Stimulated activated CD8-positive, alpha-beta memory T cell treated with anti-CD3 and anti-CD28 coated beads, Interleukin-2, amount 100 ng/mL, for 1 hour (primary cell): Measurements from ENCODE around the gene TRABD.

Source experiments
- DNase-seq, 2 donors: peaks; one replicate each; pipeline ENCODE4 v3.0.0-alpha.2; 2020; ENCODE audit warnings: low read depth in 2 of 2

The TRABD gene

DNA sequence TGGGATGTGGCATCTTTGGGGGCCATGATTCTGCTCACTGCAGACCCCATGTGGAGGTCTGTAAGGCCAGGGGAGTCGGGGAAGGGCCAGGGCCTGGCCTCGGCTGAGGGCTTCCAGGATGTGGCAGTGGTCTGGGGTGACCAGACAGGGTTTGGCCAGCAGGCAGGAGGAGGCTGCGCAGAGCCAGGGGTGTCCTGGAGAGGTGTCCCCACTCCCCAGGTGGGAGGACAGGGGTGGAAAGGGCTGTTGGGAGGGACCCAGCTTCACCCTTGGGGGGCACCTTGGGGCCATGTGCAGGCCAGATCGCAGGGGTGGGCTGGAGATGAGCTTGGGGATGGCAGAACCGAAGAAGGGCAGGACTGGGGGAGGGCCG lies 11.7 kb upstream of the TRABD start:
- DNase-seq, result no peak

DNA sequence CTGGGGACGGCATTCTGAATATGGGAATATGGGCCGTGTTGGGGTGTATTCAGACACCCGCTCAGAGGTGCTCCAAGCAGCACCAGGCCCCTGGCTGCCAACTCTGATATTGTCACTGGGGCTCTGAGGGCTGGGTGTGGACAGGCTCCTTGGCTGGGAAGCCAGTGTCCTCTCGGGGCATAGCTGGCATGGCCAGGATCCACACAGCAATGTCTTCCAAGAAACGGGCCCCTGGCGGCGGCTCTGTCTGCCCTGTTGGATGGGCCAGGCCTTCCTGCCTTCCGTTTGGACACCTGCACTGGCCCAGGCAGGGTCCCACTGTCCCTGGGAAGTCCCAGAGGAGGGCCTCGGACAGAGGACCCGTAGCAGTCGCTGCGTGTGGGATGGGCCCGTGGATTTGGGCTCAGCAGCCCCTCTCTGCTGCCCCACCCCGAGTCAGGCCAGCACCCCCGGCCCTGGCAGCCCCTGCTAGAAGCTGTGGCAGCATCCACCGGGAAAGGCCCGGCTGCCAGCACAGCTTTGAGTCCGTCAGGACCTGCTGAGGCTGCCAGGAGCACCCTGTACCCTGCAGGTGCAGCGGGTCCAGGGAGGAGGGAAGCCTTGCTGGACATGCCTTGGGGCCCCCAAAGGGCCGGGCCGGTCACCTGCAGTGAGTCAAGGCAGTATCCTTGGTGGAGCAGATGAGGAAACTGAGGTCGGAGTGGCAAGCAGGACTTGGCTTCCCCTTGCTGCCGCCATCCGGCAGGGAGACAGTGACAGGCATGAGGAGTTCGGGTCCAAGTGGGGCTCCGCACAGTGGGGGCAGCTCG lies 11.1 kb upstream of the TRABD start:
- DNase-seq, result no peak

DNA sequence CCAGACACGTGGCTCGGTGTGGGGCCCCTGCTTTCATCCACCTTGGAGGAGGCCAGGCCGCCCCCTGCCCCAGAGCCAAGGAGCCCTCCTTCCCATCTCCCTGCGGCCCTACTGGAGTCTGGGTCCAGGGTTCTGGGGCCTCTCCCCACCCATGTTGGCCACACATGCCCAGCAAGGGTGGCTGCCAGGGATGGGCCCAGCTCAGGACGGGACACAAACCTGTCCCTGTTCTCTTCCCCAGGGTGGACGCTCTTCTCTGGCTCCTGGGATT lies 10.6 kb upstream of the TRABD start:
- DNase-seq, result no peak

DNA sequence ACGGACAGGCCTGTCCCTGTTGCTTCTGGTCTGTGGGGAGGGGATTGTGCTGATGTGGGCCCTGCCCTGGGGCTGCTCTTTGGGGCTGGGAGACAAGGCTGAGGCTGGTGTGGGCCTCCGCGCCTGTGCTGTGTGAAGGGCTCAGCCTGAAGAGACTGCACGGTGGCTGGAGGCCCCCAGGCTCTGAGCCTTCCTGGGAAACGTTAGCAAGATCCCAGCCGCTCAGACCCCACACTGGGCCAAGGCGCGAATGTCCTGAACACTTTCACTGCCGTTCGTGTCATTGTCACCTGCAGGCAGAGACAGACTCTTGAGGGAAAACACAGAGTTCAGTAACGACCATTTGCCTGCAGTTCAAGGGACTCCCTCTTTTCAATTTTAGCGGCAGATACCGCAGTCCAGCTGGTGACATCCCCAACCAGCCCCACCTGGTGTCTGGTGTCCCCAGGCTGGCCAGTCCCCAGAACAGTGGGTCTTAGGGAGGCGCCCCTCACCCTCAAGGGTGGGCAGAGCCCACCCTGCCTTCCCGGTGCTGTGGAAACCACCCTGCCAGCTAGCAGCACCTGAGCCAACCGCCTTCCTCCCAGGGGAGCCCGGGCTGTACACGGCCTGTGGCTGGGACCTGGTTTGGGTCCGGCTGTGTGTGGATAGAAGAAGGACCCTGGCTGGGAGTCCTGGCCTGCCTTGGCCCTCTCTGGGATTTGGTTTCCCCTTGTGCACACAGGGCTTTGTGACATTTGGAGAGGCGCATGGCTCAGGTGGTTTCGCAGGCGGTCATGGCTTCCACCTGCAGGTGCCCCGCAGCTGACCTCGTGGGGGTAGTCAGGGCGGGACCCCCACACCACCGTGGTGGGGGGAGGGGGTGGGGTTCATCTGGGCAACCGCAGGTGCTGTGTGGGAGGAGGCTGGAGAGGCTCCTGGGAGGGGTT lies 9.5 kb upstream of the TRABD start:
- no peak for DNase-seq

DNA sequence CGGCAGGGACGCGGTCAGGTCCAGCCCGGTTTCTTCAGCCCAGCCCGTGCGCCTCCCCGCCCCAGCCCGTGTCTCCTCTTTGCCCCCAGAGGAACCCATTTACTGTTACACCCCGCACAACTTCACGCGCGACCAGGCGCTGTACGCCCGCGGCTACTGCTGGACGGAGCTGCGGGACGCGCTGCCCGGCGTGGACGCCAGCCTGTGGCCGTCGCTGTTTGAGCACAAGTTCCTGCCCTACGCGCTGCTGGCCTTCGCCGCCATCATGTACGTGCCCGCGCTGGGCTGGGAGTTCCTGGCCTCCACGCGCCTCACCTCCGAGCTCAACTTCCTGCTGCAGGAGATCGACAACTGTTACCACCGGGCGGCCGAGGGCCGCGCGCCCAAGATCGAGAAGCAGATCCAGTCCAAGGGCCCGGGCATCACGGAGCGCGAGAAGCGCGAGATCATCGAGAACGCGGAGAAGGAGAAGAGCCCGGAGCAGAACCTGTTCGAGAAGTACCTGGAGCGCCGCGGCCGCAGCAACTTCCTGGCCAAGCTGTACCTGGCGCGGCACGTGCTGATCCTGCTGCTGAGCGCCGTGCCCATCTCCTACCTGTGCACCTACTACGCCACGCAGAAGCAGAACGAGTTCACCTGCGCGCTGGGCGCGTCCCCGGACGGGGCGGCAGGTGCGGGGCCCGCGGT lies 8.7 kb upstream of the TRABD start:
- no peak for DNase-seq

DNA sequence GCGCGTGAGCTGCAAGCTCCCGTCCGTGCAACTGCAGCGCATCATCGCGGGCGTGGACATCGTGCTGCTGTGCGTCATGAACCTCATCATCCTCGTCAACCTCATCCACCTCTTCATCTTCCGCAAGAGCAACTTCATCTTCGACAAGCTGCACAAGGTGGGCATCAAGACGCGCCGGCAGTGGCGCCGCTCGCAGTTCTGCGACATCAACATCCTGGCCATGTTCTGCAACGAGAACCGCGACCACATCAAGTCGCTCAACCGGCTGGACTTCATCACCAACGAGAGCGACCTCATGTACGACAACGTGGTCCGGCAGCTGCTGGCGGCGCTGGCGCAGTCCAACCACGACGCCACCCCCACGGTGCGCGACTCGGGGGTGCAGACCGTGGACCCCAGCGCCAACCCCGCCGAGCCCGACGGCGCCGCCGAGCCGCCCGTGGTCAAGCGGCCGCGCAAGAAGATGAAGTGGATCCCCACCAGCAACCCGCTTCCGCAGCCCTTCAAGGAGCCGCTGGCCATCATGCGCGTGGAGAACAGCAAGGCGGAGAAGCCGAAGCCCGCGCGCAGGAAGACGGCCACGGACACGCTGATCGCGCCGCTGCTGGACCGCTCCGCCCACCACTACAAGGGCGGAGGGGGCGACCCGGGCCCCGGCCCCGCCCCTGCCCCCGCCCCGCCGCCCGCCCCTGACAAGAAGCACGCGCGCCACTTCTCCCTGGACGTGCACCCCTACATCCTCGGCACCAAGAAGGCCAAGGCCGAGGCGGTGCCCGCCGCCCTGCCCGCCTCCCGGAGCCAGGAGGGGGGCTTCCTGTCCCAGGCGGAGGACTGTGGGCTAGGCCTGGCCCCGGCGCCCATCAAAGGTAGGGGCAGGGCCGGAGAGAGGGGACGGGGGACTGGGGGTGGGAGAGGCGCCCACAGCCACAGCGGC lies 7.9 kb upstream of the TRABD start:
- DNase-seq, result no peak

DNA sequence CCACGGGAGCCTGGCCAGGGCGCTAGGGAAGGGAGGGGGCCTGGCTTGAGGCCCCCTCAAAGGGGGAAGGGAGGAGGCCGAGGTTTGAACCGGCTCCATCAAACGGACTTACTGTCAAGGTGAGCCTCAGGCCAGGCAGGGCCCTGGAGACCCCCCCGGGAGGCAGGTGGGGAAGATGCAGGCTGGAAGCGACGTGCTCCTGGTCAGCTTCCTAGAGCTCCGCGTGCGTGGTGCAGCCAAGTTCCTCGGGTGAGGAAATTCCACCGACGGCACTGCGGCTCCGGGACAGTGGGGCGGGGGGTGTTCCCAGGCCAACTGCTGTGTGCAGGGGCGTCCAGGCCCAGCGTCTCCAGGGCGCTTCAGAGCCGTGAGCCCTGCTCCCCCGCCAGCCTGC lies 7.2 kb upstream of the TRABD start:
- no peak for DNase-seq

DNA sequence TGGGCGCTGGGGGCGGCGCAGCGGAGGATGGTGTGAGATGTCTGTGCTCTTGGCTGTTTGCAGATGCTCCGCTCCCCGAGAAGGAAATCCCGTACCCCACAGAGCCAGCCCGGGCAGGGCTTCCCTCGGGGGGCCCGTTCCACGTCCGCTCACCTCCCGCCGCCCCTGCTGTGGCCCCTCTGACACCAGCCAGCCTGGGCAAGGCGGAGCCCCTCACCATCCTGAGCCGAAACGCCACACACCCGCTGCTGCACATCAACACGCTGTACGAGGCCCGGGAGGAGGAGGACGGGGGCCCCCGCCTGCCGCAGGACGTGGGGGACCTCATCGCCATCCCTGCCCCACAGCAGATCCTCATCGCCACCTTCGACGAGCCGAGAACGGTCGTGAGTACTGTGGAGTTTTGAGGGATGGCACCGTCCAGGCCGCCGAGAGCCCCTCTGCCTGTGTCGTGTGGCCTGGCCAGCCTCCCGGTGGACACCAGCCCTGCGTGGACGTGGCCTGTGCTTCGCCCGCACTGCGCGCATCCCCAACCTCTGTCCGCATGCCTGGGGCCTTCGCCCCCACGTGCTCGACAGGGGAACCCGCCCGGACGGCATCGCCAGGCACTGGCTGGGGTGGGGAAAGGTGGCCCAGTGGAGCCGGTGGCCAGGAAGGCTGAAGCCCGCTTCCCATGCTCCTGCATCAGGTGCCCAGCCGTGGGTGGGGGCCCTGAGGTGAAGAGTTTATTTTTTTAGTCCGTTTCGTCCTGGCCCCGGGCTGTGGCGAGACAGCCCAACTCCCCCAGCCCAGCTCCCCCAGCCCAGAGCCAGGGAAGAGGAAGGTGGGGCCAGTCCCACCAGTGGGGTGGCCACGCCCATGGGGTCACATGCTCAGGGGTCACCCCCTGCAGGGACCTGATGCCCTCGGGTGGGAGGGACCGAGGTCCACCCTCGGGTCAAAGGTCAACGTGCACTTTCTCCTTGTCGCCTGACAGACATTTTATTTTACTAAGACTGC lies 6.5 kb upstream of the TRABD start:
- DNase-seq, result no peak

DNA sequence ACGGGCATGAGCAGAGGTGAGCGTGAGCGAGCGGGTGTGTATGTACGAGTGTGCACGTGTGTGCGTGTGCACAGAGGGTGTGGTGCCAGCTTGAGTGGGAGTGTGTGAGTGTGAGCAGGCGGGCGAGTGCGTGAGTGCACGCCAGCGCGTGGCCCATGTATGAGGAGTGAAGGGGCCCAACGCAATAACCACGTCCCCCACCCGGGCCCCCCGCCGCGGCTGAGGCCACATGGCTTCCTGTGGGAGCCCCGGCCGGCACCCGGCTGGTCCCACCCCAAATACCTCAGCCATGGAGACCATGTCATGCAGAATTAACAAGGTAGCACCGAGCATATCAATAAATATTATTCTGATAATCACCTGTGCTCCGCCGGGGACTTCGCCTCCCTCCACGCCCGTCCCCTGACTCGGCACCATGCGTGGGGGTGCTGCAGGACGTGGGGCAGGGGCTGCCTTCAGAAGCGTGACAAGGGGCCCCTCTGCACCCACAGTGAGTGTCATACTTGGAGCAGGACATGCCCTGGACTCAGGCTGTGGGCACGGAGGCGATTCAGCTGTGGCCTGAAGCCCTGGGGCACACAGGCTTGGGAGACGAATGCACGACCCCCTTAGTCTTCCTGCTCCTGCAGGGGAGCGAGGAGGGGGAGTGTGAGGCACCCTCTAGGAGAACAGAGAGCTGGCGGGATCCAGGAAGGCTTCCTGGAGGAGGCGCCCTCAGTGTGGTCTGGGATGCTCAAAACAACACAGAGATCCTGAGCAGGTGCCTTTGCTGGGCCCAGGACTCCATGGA lies 5.6 kb upstream of the TRABD start:
- DNase-seq, result no peak

DNA sequence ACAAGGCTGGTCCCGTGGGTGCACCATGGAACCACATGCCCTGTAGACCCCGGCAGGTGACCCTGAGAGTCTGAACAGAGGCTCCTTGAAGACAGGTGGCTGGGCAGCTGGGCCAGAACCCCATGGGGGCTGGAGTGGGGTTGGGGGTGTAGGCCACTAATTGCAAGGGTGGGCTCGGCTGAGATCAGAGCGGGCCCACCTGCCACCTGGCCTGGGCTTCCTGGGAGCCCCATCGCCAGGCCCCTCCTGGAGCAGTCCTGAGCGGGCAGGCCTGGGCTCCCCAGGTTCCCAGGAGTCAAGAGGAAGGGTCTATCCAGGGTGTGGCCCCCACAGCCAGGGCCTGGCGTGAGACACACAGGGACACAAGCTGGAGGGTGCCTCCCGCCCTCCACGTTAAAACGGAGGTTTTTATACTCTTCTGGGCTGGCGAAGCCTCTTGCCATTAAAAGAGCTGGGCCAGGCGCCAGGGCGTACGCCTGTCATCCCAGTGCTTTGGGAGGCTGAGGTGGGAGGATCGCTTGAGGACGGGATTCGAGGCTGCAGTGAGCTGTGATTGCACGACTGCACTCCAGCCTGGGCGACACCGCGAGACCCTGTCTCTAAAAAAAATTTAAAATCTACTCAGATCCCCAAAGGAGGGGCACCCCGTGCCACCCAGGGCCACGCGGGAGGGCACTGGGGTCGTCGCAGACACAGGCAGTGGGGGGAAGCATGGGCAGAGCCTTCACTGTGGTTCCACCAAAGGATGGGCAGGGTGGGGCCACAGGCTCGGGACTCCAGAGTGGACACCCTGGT lies 4.8 kb upstream of the TRABD start:
- no peak for DNase-seq

DNA sequence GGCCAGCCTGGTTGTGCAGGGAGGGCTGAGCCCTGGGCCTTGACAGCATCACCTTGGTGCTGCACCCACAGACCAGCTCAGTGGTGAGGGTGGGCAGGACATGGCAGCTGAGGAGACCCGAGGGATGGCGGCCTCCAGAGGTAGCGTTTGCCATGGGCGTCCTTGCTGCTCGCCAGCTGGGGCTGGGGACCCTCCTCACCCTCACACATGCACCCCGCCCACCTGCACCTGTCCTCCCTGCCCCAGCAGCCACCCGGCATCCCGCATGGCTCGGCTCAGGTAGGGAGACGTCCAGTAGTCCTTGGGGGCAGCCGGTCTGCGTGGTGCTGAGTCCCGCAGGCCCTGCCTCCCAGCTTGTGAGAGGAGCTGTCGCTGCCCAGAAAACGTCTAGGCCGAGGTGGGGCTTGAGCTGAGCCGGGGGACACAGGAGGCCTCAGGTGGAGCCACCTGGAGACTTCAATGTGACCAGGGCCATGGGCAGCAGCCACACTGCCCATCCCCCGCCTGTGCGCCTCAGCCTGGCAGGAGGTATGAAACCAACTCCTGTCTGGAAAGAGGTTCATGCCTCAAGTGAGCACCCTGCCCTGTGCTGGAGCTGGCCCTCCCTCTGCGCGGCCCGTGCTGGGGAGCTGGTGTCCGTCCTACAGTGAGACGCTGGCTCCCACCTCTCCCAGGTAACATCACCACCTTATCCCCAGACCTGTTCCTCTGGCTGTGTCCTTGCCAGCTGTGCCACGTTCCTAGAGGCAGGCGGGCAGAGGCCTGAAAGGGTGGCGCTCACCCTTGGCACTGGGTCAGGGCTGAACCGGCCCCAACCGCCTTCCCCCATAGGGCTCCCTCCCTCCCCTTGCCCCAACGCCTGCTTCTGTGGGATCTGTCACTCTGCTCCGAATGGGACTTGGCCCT lies 3.3 kb upstream of the TRABD start:
- DNase-seq, result no peak

DNA sequence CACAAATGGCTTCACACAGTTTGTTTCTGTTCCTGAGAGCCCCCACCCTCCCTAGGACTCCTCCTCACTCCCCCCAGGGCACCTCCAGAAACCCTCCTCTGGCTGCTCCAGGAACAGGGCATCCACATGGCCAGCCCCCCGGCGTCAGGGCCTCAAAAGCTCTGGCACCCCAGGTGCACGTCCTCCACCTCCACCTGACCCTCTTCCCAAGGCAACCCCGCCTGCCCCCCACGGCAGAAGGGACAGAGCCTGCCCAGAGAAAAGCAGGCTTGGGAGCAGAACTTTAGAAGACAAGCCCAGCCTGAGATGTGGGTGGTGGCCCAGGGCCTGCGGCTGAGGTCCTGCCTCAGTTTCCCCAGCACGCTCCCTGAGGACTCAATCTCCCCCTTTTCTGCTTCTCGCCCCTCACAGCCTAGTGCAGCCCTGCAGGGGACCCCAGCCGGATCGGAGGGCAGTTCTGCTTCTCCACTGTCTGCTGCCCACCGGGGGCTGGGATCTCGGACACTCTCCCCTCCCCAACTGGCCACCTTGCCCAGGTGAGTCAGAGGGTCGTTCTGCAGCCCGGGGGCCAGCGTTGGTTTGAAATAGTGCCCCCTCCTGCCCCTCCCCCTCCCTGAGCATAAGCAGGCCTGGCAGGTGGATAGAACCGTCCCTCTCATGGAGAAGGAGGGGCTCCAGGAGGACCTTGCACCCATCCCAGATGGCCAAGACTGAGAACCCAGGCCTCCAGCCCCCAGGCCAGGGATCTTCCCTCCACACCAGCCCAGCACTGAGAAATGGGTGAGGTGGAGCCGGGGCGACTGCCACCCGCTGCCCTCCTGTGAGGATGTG lies 2.4 kb upstream of the TRABD start:
- DNase-seq, result no peak

DNA sequence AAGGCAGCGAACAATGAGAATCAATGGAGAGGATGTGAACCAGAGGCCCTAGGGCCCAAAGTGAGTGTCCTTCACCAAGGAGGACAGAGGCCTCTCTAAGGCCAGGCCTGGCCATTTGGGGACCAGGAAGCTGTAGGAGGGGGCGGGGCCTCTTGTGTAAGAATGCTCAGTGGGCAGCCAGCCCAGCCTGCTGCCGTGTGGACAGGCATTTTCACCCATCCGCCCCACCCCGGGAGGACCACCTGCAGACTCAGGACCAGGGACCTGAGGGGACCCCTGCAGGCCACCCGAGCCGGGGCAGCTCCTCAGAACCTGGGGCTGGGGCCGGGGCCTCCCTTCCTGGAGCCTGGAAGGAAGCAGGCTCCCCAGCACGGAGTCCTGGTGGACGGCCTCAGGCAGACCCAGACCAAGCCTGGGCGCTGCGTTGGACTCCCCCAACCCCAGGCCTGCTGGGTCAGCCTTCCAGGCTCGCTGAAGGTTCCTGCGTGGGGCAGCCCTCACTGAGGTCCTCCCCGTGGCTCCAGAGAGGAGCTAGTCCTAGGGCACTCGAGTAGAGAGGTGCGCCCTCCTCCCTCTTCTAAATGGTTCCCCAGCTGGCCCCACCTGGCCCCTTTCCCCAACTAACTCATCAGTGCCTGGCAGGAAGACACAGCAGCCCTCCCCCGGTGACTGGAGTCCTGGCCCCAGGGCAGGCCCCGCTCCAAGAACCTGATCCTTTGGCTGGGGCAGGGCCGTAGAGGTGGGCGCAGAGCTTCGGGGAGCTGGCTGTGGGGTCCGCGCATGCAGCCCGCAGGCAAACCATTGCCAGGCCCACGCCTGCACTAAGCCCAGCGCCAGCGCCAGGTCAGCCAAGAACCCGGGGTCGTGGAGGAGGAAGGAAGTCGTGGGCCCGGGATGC lies 1.5 kb upstream of the TRABD start:
- no peak for DNase-seq

DNA sequence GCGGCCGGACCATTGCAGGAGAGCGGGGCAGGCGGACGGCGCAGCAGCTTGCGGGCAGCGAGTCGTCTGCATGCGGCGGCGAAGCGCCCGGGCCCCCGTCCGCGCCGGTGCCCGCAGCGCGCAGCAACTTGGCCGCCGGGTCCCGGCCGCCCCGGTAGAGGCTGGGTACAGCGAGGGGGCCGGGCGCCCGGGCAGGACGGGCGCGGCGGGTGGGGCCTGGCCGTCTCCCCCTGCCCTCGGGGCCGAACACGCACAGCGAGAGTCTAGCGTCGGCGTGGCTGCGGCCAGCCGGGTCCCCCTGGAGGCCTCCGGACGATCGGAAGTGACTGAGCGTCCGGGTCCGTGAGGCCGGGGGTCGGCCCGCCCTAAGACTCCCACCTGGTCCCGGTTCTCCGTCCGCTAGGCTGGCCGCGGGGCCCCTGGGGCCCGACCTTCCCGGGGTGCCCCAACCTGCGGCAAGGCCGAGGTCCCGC lies 775 bp upstream of the TRABD start:
- DNase-seq, result no peak

DNA sequence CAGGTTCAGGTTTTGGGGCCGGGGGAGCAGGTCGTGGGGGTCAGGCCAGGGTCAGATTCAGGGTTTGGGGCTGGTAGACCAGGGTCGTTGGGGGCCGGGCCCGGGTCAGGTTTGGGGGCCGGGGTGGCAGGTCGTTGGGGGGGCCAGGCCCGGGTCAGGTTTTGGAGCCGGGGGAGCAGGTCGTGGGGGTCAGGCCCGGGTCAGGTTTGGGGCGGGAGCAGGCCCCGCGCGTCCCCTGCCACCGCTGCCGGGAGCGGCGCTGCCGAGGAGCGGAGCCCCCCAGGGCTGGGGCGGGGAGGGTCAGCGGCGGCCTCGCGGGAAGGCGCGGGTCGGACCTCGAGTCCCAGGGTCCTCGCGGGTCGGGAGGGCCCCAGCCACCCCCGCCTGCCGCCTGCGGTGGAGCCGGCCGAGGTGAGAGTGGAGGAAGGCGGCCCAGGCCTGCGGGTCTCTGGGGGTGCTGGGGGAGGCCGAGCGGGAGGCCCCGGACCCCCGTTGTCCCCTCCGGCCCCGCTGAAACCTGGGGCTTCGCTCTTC lies 535 bp downstream of the TRABD start:
- DNase-seq, result no peak
